ENCODE results near the gene LILRB3. TPM values are rescaled to one million over a fixed set of nuclear protein-coding genes. Genes with fewer than 3 reads are reported as not detected.
A peak's percentile ranks its signal among the peaks of the same experiment; 100 is the strongest.

LILRB3 gene
- total and polyA plus RNA-seq, 2 of the 4 experiments (the other 2 are of a cell fraction), result not detected

DNA sequence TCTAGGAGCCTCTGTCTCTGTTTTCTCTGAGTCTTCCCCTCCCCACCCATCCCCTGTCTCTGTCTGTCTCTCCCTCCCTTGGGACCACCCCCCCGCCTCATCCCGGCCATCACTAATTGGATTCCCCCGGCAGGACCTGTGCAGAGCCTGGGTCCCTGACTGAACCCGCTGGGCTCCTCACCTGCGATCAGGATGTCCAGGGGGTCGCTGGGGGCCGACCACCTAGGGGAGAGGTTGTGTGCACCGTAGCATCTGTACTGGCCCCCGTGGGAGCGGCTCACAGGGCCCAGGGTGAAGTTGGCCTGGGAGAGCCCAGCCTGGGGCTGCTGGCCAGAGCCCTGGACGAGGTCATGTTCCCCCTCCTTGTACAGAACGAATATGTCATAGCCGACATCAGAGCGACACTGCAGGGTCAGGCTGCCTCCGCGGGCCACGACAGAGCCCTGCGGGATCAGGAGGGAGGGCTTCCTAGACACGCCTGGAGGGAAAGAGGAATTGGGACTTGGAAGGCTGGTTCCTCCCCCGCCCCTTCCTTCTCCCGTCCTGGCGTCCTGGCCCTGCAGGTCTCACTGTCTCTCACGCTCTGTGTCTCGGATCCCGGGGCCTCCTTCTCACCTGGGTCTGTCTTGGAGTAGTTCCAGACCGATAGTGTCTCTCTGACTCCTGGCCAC is 32.4 kb upstream of the LILRB3 start:
- POLR2A ChIA-PET (ENCODE audit: unreplicated experiment), result no interaction called here
- H2BK5ac ChIP-seq (ENCODE audit: low read depth, low read length, poor library complexity, severe bottlenecking), result no peak overlapping the region
- no TSS peak for BruUV-seq (replicated peaks)
- H2AK9ac ChIP-seq (replicated peaks; ENCODE audit: low read depth, low read length, poor library complexity), result no peak overlapping the region
- no peak overlapping the region for H2BK120ac ChIP-seq (ENCODE audit: low read depth, low read length)
- no peak overlapping the region for H3K27ac ChIP-seq (ENCODE audit: insufficient read depth, low read length)
- H4K5ac ChIP-seq (ENCODE audit: low read depth, low read length), result no peak overlapping the region
- no peak overlapping the region for H3K4me2 ChIP-seq (ENCODE audit: low read depth, low read length)
- no peak for DNase-seq
- H4K91ac ChIP-seq (ENCODE audit: insufficient read depth, low read depth, low read length), result no peak overlapping the region
- no peaks in the 10 kb centered on the region for H3K9me3 ChIP-seq (ENCODE audit: control insufficient read depth, insufficient read depth, low read length)
- H3K4ac ChIP-seq (ENCODE audit: low read depth, low read length), result no peak overlapping the region
- no peaks in the 10 kb centered on the region for H3K4me1 ChIP-seq (ENCODE audit: control insufficient read depth, insufficient read depth, low read length)
- H2AFZ ChIP-seq (replicated peaks; ENCODE audit: low read length, poor library complexity), result peak overlapping the region; percentile 43
- H3K27me3 ChIP-seq (ENCODE audit: control insufficient read depth, insufficient read depth, low read length), result peaks cover 22% of the 10 kb centered on the region
- in situ Hi-C loops (cut with MboI; ENCODE audit: low sequenced_read_pairs) (no loop called here), dilution Hi-C loops (cut with HindIII; ENCODE audit: low sequenced_read_pairs, unreplicated experiment) (no loop called here), intact Hi-C loops (cut with micrococcal nuclease) (no loop called here)
- H3K4me3 ChIP-seq (ENCODE audit: insufficient read depth, low read depth, low read length), result no peak overlapping the region
- no peak overlapping the region for H2BK20ac ChIP-seq (ENCODE audit: low read depth, low read length)
- H2BK15ac ChIP-seq (ENCODE audit: low read depth, low read length), result no peak overlapping the region
- H3K23ac ChIP-seq (ENCODE audit: low read depth, low read length), result no peak overlapping the region
- H4K20me1 ChIP-seq (ENCODE audit: insufficient read depth, low read length), result no peaks in the 10 kb centered on the region
- H2AK5ac ChIP-seq (ENCODE audit: low read depth, low read length), result no peak overlapping the region
- no peaks in the 10 kb centered on the region for H3K9me1 ChIP-seq (ENCODE audit: insufficient read depth, low read length)
- H3K9ac ChIP-seq (ENCODE audit: low read depth, low read length), result no peak overlapping the region
- no peak overlapping the region for H3K18ac ChIP-seq (ENCODE audit: low read depth, low read length)
- TF ChIP-seq CHD1 (IDR thresholded peaks at IDR 0.05; ENCODE audit: low read depth, low read length) (no peak), MXI1 (IDR thresholded peaks at IDR 0.05; ENCODE audit: borderline replicate concordance, low read depth, low read length) (no peak), SMC3 (IDR thresholded peaks at IDR 0.05; ENCODE audit: low read depth, low read length) (no peak), RFX5 (IDR thresholded peaks at IDR 0.05; ENCODE audit: low read depth, low read length) (no peak), MAZ (IDR thresholded peaks at IDR 0.05; ENCODE audit: borderline replicate concordance, low read depth, low read length) (no peak), BHLHE40 (IDR thresholded peaks at IDR 0.05; ENCODE audit: low read depth, low read length) (no peak), RAD21 (IDR thresholded peaks at IDR 0.05; ENCODE audit: low read length) (no peak), CEBPB (IDR thresholded peaks at IDR 0.05; ENCODE audit: low read depth, low read length) (no peak), POLR2A (IDR thresholded peaks at IDR 0.05; ENCODE audit: low read depth, low read length) (no peak), MAFK (IDR thresholded peaks at IDR 0.05; ENCODE audit: low read depth, low read length) (no peak), FOS (IDR thresholded peaks at IDR 0.05; ENCODE audit: low read depth, low read length) (no peak), NFE2L2 (IDR thresholded peaks at IDR 0.05; ENCODE audit: low read depth, low read length) (no peak)
- TF ChIP-seq, protein P1, sequence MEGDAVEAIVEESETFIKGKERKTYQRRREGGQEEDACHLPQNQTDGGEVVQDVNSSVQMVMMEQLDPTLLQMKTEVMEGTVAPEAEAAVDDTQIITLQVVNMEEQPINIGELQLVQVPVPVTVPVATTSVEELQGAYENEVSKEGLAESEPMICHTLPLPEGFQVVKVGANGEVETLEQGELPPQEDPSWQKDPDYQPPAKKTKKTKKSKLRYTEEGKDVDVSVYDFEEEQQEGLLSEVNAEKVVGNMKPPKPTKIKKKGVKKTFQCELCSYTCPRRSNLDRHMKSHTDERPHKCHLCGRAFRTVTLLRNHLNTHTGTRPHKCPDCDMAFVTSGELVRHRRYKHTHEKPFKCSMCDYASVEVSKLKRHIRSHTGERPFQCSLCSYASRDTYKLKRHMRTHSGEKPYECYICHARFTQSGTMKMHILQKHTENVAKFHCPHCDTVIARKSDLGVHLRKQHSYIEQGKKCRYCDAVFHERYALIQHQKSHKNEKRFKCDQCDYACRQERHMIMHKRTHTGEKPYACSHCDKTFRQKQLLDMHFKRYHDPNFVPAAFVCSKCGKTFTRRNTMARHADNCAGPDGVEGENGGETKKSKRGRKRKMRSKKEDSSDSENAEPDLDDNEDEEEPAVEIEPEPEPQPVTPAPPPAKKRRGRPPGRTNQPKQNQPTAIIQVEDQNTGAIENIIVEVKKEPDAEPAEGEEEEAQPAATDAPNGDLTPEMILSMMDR (conservative IDR thresholded peaks at IDR 0.05; ENCODE audit: low read depth, low read length), result no peak
- TF ChIP-seq, protein P2, sequence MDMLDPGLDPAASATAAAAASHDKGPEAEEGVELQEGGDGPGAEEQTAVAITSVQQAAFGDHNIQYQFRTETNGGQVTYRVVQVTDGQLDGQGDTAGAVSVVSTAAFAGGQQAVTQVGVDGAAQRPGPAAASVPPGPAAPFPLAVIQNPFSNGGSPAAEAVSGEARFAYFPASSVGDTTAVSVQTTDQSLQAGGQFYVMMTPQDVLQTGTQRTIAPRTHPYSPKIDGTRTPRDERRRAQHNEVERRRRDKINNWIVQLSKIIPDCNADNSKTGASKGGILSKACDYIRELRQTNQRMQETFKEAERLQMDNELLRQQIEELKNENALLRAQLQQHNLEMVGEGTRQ (IDR thresholded peaks at IDR 0.05; ENCODE audit: low read depth, low read length), result no peak
- H3K36me3 ChIP-seq (ENCODE audit: control insufficient read depth, insufficient read depth, low read length), result no peaks in the 10 kb centered on the region
- no peak overlapping the region for H4K8ac ChIP-seq (ENCODE audit: low read depth in 2 of 2, low read length in 2 of 2)
- no peaks in the 10 kb centered on the region for H3K79me1 ChIP-seq (ENCODE audit: low read depth in 1 of 2, low read length in 2 of 2)
- no peak overlapping the region for H3K56ac ChIP-seq (ENCODE audit: extremely low read depth, insufficient read depth, low read length)
- no peak overlapping the region for H3K14ac ChIP-seq (replicated peaks; ENCODE audit: low read depth, low read length)
- CTCF ChIA-PET, result no interaction called here
- ATAC-seq (ENCODE audit: low read depth), result no peak
- WGBS, 2 experiments (ENCODE audit: extremely low coverage in 2 of 2, insufficient read length in 1 of 2), result 27% methylated on average over 6 of the region's 26 CpGs; no CpG with 5 or more reads in 1 of the 2 experiments
